Fibroblast of villous mesenchyme (primary cell): ENCODE data around the gene MNS1. TPM values are rescaled to one million over a fixed set of nuclear protein-coding genes. Genes with fewer than 3 reads are reported as not detected.

Experiments used
- DNase-seq: peaks from one replicate; pipeline ENCODE4 v3.0.0-alpha.2; 2010; ENCODE audit warnings: low read depth
- H3K4me3 ChIP-seq: 2 replicates; pipeline ENCODE4 v1.5.1; 2011; ENCODE audit warnings: low read depth, mild to moderate bottlenecking, low read length
- total RNA-seq: library from RNA; depleted of rRNA; stranded (reverse); fragments of >200 nt; gene quantifications from 2 replicates; pipeline ENCODE4 v1.2.3, GENCODE V29; 2012
- TF ChIP-seq, protein P1 (sequence below): IDR thresholded peaks from 2 replicates; pipeline ENCODE4 v1.5.1; 2012; ENCODE audit warnings: low read depth, mild to moderate bottlenecking, low read length; ENCODE audit not compliant: insufficient read depth

The MNS1 gene
- total RNA-seq, 1 donor, result 0.43 TPM

DNA sequence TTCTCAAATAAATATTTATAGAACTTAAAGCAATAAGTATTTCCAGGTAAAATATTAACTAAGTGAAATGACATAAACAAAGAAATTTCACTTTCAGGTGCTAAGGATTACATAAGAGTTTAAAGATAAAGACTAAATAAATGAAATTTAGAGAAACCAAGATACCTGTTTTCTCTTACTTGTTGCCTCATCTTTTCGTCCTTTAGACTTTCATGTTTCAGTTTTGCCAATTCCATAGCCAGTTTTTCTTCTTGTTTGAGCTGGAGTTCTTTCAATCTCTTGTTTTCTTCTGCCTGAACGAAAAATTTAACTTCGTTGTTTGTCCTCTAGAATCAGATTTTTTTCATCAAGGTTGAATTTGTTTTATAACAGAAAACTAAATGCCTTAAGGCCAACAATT lies 8.7 kb downstream of the MNS1 start:
- TF ChIP-seq, protein P1, sequence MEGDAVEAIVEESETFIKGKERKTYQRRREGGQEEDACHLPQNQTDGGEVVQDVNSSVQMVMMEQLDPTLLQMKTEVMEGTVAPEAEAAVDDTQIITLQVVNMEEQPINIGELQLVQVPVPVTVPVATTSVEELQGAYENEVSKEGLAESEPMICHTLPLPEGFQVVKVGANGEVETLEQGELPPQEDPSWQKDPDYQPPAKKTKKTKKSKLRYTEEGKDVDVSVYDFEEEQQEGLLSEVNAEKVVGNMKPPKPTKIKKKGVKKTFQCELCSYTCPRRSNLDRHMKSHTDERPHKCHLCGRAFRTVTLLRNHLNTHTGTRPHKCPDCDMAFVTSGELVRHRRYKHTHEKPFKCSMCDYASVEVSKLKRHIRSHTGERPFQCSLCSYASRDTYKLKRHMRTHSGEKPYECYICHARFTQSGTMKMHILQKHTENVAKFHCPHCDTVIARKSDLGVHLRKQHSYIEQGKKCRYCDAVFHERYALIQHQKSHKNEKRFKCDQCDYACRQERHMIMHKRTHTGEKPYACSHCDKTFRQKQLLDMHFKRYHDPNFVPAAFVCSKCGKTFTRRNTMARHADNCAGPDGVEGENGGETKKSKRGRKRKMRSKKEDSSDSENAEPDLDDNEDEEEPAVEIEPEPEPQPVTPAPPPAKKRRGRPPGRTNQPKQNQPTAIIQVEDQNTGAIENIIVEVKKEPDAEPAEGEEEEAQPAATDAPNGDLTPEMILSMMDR, result no peak
- no peak for DNase-seq
- H3K4me3 ChIP-seq, result no peak overlapping the region

DNA sequence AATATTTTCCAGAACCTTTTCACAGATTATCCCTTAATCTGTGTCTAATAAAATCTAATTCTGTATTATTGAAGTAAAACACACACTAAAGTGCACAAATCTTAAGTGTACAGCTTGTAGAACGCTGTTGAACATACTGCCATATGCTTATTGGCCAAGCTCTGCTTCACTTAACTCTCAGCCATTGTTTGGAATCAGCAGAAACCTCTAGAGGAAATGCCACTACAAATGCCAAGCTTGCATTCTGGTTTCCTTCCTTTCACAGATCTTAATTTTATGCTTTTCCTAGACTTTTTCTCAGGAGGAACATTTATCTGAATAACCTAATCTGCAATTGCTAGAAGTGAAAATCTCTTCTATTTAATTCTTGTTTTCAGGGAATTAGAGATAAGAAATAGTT lies 10.1 kb downstream of the MNS1 start:
- TF ChIP-seq, protein P1, result no peak
- no peak for DNase-seq
- no peak overlapping the region for H3K4me3 ChIP-seq

DNA sequence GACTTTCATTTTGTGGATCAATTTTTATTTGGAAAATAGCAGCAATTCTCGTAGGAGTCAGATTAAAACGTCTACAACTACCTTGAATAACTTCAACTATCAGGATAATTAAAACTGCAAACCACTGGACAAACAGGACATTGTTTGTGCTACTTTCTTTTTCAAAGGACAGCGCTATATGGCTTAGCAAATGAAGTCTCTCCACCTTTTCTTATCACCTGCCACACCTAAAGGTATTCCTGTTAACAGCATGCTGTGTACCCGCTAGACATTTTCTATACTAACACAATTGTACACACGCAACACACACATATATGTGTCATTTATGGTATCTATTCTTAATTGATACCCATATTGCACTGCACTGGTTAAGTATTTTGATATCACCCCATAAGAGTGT lies 19.2 kb downstream of the MNS1 start:
- DNase-seq, result no peak
- H3K4me3 ChIP-seq, result no peak overlapping the region
- TF ChIP-seq, protein P1, result no peak

DNA sequence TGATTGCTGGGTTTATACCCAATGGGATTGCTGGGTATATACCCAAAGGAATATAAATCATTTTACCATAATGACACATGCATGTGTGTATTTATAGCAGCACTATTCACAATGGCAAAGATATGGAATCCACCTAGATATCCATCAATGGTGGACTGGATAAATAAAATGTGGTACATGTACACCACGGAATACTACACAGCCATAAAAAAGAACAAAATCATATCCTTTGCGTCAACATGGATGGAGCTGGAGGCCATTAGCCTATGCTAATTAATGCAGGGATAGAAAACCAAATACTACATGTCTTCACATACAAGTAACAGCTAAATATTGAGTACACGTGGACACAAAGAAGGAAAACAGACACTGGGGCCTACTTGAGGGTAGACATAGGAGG lies 22.6 kb downstream of the MNS1 start:
- H3K4me3 ChIP-seq, result no peak overlapping the region
- no peak for DNase-seq
- TF ChIP-seq, protein P1, result no peak

DNA sequence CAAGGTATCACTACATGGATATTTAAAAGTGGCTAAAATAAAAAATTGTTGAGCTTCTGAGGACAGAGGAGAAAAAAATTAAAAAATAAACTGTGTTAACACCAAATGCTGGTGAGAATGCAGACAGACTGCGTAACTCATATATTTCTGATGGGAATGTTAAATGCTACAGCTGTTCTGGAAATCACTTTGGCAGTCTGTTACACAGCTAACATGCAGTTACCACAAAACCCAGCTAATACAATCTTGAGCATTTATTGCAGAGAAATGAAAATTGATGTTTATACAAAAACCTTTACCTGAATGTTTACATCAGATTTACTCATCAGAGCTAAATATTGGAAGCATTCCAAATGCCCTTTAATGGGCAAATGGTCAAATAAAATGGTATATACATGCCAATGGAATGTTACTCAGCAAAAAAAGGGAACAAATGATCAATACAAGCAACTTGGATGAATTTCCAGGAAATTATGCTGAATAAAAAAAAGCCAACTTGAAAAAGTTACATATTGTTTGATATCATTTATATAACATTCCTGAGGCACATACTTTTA lies 24.6 kb downstream of the MNS1 start:
- no peak for DNase-seq
- TF ChIP-seq, protein P1, result no peak
- H3K4me3 ChIP-seq, result no peak overlapping the region

DNA sequence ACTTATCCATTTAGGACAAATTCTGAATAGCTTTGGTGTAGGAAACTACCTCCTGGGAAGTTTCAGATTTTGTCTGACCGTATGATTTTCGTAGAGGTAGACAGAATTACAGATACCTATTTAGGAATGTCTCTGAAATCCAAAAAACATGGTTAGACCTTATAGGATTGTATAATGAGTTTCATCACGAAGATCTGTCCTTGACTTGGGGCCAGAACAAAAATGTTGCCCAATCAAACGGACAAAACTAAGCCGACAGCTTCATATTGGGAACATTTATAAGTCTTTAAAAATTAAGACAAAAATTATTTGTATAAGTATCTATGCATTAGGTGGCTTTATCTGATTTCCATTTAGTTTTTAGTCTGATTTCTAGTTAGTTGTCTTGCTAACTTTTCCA lies 32.6 kb downstream of the MNS1 start:
- no peak for DNase-seq
- TF ChIP-seq, protein P1, result no peak
- no peak overlapping the region for H3K4me3 ChIP-seq

DNA sequence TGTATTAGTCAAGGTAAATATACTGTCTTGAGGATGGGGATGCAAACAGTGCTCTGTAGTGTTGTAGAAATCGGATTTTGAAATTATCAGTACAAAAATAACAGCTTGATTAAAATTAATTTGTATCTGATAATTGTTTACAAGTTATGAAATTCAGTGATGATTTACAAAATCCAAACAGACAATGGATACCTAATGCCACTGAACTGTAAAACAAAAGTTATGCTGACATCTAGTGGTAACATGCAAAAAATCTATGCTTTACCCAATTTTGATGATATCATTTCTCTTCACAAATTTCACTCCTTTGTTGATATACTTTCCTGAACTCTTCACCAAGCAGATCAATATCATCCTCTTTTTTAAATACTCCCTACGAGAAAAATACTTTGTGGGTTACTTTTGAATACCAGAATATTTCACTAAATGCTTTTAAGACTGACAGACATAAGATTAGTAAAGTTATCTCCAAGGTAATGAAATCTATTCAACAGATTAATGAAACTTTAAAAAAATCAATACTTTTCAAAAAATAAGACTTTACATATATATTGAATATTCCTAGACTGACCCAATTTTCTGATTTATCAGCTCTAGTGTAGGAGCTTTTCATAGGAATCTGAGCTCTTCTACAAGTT lies 36.0 kb downstream of the MNS1 start:
- TF ChIP-seq, protein P1, result peak; percentile 48
- no peak overlapping the region for H3K4me3 ChIP-seq
- DNase-seq, result peak; percentile 33
